GM13976 (cell line): ENCODE results near the gene CRK.
A peak's percentile ranks its signal among the peaks of the same experiment; 100 is the strongest.

ENCODE experiments used
- DNase-seq: peaks from one replicate; pipeline ENCODE4 v3.0.0; 2012; ENCODE audit warnings: low spot score
- in situ Hi-C: fragments of 300-500 bp; cut with MboI; formaldehyde crosslinking; loops from one replicate; pipeline ENCODE4 v1.12.0; 2022; ENCODE audit warnings: low sequenced_read_pairs, mixed read lengths, inconsistent platforms; ENCODE audit not compliant: unreplicated experiment
- TF ChIP-seq, protein P1 (sequence below): IDR thresholded peaks from 2 replicates; pipeline ENCODE4 v1.5.1; 2012; ENCODE audit warnings: borderline replicate concordance, mild to moderate bottlenecking; ENCODE audit not compliant: insufficient read depth; ENCODE audit errors: extremely low read depth, missing control alignments, control extremely low read depth

The CRK gene

DNA sequence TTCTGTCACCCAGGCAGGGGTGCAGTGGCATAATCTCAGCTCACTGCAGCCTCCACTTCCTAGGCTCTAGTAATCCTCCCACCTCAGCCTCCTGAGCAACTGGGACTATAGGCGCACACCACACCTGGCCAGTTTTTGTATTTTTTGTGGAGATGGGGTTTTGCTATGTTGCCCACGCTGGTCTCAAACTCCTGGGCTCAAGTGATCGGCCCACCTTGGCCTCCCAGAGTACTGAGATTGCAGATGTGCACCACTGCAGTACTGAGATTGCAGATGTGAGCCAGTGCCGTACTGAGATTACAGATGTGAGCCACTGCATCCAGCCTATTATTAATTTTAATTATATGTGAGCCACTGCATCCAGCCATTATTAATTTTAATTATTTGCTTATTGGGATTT lies 13.8 kb downstream of the CRK start:
- TF ChIP-seq, protein P1, sequence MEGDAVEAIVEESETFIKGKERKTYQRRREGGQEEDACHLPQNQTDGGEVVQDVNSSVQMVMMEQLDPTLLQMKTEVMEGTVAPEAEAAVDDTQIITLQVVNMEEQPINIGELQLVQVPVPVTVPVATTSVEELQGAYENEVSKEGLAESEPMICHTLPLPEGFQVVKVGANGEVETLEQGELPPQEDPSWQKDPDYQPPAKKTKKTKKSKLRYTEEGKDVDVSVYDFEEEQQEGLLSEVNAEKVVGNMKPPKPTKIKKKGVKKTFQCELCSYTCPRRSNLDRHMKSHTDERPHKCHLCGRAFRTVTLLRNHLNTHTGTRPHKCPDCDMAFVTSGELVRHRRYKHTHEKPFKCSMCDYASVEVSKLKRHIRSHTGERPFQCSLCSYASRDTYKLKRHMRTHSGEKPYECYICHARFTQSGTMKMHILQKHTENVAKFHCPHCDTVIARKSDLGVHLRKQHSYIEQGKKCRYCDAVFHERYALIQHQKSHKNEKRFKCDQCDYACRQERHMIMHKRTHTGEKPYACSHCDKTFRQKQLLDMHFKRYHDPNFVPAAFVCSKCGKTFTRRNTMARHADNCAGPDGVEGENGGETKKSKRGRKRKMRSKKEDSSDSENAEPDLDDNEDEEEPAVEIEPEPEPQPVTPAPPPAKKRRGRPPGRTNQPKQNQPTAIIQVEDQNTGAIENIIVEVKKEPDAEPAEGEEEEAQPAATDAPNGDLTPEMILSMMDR, result no peak
- DNase-seq, result no peak
- in situ Hi-C loops, result no loop called here

DNA sequence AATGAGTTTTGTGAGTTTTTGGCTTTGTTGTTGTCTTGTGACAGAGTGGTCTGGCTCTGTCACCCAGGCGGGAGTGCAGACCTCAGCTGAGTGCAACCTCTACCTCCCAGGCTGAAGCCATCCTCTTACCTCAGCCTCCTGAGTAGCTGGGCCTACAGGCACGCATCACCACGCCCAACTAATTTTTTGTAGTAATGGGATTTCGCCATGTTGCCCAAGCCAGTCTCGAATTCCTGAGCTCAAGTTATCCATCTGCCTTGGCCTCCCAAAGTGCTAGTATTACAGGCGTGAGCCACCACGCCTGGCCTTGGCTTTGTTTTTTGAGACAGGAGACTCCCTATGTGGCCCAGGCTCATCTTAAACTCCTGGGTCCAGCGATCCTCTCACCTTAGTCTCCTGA lies 15.1 kb downstream of the CRK start:
- in situ Hi-C loops, result no loop called here
- DNase-seq, result no peak
- TF ChIP-seq, protein P1, result no peak

DNA sequence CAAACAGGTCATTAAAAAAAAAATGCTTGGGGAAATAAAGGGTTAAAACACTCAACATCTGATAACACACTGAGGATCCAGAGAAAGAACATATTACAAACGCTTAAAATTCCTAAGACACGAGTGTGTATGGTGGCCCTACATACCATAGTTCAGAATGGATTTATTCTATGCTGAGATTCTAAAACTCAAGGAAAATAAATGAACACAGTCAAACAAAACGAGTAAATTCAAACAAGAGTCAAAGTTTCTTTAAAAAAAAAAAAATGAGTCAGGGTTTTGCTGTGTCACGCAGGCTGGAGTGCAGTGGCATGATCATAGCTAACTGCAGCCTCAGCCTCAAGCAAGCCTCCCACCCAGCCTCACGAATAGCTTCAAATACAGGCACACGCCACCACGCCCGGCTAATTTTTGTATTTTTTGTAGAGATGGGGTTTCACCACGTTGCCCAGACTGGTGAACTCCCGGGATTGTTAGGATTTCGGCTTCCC lies 17.4 kb downstream of the CRK start:
- in situ Hi-C loops, result no loop called here
- no peak for DNase-seq
- TF ChIP-seq, protein P1, result no peak

DNA sequence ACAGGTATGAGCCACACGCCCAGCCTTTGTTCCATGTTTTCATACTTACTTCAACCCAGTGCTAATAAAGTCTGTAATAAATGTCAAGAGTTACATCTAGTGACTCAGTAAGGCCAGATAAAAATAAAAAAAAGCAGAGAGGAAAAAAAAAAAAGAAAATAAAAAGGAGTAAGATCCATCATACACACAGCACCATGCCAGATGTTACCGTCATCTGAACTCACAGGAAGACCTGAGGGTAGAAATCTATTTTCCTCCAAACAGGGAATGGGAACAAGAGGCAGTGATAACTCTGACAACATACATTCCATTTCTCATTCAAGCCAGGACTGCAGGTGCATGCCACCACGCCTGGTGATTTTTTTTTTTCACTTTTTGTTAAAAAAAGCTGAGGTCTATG lies 20.7 kb downstream of the CRK start:
- DNase-seq, result no peak
- in situ Hi-C loops, result no loop called here
- TF ChIP-seq, protein P1, result no peak

DNA sequence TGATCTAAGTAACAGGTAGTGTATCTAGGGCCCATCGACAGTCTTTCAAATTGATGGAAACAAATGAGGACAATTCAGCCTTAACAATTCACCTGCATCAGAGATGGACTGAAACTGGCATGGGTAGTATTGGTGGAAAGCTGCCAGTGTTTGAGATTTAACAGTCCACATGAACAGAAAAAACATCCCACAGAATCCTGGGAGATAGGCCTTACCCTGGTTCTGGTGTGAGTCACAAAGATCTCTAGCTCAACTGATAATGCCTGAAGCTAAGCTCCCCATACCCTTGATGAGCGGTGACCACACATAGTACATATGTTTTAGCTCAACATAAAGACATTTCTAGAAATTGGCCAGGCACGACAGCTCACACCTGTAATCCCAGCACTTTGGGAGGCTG lies 21.9 kb downstream of the CRK start:
- in situ Hi-C loops, result no loop called here
- no peak for DNase-seq
- TF ChIP-seq, protein P1, result no peak

DNA sequence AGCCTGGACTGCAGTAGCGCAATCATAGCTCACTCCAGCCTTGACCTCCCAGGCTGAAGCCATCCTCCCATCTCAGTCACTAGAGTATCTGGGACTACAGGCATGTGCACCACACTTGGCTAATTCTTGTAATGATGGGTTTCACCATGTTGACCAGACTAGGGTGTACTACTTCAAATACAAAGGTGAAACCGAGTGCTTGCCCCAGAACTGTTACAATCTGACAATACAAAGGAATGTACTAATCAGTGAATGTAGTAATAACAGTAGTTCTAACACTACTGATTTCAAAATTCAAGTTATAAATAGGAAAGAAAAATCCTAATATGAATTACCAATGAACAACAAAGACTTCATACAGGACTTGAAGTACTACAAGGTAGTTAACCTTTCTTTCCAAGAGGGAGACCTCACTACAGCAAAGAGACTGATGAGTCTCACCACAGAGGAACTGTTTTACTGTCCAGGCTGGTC lies 24.4 kb downstream of the CRK start:
- TF ChIP-seq, protein P1, result no peak
- peak; percentile 63 for DNase-seq
- in situ Hi-C loops, result no loop called here
